ENCODE data around the gene MTOR.

Gene MTOR

DNA sequence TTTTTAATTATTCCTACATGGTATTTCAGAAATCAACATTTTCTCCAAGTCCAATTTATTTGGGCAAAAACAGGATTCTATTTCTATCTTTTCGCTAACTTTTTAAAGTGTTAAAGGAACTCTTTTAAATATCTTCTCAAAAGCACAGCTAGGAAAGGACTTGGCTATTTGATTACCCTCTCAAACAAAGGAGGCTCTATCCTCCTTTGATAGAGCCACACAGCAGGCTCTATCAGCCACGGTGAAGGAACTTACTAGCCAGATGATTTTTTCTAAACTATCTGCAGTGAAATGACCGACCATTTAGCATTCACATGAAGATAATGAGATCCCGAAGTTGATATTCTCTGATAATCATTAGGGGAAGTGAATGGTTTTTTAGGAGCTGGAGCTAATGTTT, 64.1 kb downstream of the MTOR start:
- DNase-seq (ENCODE audit: extremely low read depth, low read depth) = no peak
- no peak for TF ChIP-seq CTCF (IDR thresholded peaks at IDR 0.05; ENCODE audit: low read depth, low read length)

DNA sequence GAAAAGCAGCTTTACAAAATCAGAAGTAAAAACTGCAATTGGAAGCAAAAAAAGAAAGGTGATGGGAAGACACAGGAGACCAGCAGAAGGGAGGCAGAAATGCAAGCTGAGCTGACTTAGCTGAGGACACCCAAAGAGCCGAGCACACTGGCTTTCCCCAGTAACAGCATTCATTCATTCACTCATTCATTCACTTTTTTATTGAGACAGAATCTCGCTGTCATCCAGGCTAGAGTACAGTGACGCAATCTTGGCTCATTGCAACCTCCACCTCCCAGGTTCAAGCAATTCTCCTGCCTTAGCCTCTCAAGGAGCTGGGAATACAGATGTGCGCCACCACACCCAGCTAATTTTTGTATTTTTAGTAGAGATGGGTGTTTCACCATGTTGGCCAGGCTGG, 65.0 kb downstream of the MTOR start:
- TF ChIP-seq CTCF (IDR thresholded peaks at IDR 0.05; ENCODE audit: low read depth, low read length) = no peak
- no peak for DNase-seq (ENCODE audit: extremely low read depth, low read depth)

DNA sequence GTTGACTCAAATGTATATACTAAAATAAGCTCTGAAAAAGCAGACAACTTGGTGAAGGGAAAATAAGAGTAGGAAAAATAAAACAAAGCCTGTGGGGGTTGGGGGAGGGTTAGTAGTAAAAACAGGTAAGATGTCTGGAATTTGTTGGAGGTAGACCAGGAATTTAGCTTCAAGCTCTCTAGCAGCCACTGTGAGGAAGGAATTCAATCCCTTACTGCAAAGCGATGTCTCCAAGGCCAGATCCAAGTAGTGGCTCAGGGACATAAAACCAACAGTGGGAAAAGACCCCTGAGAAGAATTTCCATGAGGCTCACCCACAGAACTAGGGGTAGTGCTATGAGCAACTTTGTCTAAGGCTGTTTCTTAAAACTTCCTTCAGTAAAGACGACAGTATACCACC, 65.4 kb downstream of the MTOR start:
- DNase-seq (ENCODE audit: extremely low read depth, low read depth) = no peak

DNA sequence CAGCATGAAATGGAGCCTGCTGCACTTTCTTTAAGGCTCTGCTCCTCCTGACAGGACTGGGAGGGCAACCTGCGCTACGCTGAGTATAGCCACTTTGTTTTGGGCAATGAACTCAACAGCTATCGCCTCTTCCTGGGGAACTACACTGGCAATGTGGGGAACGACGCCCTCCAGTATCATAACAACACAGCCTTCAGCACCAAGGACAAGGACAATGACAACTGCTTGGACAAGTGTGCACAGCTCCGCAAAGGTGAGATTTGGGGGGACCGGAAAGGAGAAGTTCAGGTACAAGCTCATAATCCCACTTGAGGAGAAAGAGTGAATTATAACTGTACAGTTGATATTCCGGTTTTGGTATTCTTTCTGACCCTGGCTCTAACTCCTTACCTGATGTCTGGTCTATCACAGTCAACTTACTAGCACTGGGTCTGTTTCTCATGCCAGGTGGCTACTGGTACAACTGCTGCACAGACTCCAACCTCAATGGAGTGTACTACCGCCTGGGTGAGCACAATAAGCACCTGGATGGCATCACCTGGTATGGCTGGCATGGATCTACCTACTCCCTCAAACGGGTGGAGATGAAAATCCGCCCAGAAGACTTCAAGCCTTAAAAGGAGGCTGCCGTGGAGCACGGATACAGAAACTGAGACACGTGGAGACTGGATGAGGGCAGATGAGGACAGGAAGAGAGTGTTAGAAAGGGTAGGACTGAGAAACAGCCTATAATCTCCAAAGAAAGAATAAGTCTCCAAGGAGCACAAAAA, 67.8 kb downstream of the MTOR start:
- DNase-seq (ENCODE audit: extremely low read depth, low read depth) = no peak
- no peak for TF ChIP-seq CTCF (IDR thresholded peaks at IDR 0.05; ENCODE audit: low read depth, low read length)

More for the DNA sequence above, 65.4 kb downstream of the MTOR start:
- no peak for TF ChIP-seq CTCF (IDR thresholded peaks at IDR 0.05; ENCODE audit: low read depth, low read length)

GRCh38 chr1:11193376-11193775, 69.0 kb downstream of the MTOR start:
- no peak for DNase-seq (ENCODE audit: extremely low read depth, low read depth)
- no peak for TF ChIP-seq CTCF (IDR thresholded peaks at IDR 0.05; ENCODE audit: low read depth, low read length)

GRCh38 chr1:11188858-11189451, 73.4 kb downstream of the MTOR start, which contains the start of gene ANGPTL7:
ANGPTL7 (plus strand) TSS chr1:11189355; CDS start chr1:11189580, 225 bp downstream.
- DNase-seq (ENCODE audit: extremely low read depth, low read depth) = no peak
- no peak for TF ChIP-seq CTCF (IDR thresholded peaks at IDR 0.05; ENCODE audit: low read depth, low read length)

DNA sequence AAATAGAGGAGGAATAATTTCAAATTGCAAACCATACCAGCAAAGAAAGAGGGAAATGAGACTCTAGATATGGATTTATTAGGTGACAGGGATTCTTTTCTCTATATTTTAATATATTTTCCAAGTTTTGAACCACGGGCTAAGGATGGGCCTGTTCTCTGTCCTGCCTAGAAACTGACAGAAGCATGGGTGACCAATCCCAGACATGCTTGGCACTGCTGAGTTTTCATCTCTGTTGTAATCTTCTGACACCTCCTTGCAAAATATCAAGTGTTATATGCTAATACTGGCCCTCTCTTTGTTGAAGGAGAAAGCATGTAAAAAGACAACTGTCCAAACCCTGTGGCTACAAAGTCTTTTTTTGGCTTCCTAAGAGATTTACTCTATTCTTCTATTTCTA, 74.0 kb downstream of the MTOR start:
- DNase-seq (ENCODE audit: extremely low read depth, low read depth) = no peak
- no peak for TF ChIP-seq CTCF (IDR thresholded peaks at IDR 0.05; ENCODE audit: low read depth, low read length)
